ENCODE data around the gene HAND1. TPM values are rescaled to one million over a fixed set of nuclear protein-coding genes. Genes with fewer than 3 reads are reported as not detected.

Gene HAND1
- total RNA-seq, 1 donor from 2014 or later, result 0.47 TPM

DNA sequence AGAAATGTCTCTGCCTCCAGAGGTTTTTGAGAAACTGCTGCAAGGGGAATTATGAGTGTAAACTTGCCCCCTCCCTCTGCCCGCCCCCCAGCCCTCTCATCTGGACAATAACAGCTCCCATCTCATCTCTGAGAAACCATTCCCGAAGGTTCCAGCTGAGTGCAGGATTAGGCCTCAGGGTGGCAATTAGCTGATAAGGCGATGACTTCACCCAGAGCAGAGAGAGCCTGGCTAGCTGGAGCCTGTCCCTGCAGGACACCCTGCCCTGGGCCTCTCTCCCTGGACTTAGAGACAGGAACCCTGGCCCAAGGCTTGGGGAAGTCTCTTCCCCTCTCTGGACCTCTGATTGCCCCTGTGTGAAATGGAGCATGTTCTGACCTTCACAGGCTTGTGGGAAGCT is 45.7 kb upstream of the HAND1 start:
- TF ChIP-seq, protein P1, sequence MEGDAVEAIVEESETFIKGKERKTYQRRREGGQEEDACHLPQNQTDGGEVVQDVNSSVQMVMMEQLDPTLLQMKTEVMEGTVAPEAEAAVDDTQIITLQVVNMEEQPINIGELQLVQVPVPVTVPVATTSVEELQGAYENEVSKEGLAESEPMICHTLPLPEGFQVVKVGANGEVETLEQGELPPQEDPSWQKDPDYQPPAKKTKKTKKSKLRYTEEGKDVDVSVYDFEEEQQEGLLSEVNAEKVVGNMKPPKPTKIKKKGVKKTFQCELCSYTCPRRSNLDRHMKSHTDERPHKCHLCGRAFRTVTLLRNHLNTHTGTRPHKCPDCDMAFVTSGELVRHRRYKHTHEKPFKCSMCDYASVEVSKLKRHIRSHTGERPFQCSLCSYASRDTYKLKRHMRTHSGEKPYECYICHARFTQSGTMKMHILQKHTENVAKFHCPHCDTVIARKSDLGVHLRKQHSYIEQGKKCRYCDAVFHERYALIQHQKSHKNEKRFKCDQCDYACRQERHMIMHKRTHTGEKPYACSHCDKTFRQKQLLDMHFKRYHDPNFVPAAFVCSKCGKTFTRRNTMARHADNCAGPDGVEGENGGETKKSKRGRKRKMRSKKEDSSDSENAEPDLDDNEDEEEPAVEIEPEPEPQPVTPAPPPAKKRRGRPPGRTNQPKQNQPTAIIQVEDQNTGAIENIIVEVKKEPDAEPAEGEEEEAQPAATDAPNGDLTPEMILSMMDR (IDR thresholded peaks at IDR 0.05; ENCODE audit: partially characterized antibody, unreplicated experiment), result no peak
- H3K27ac Mint-ChIP-seq (ENCODE audit: unreplicated experiment), result peak overlapping the region; percentile 33
- peaks cover 5% of the 10 kb centered on the region for H3K27me3 Mint-ChIP-seq (ENCODE audit: unreplicated experiment)
- peaks cover 16% of the 10 kb centered on the region for H3K4me1 Mint-ChIP-seq (ENCODE audit: low read depth, unreplicated experiment)
- peak overlapping the region; percentile 50 for H3K4me3 Mint-ChIP-seq (ENCODE audit: unreplicated experiment)
- H3K9me3 Mint-ChIP-seq (ENCODE audit: unreplicated experiment), result peaks cover 1% of the 10 kb centered on the region
- H3K36me3 Mint-ChIP-seq (ENCODE audit: unreplicated experiment), result peaks cover 8% of the 10 kb centered on the region
- peak; percentile 33 for DNase-seq

- Mint-ChIP-seq H3K9me3 (ENCODE audit: unreplicated experiment) (peaks cover 1% of the 10 kb centered on the region), H3K27ac (ENCODE audit: unreplicated experiment) (no peak overlapping the region), H3K4me1 (ENCODE audit: low read depth, unreplicated experiment) (peaks cover 16% of the 10 kb centered on the region), H3K4me3 (ENCODE audit: unreplicated experiment) (peak overlapping the region; percentile 50), H3K27me3 (ENCODE audit: unreplicated experiment) (peaks cover 5% of the 10 kb centered on the region), H3K36me3 (ENCODE audit: unreplicated experiment) (peaks cover 8% of the 10 kb centered on the region)
- TF ChIP-seq, protein P1 (IDR thresholded peaks at IDR 0.05; ENCODE audit: partially characterized antibody, unreplicated experiment), result no peak
- no peak for DNase-seq
Measured at GRCh38 chr5:154523104-154523503, 45.1 kb upstream of the HAND1 start.

- H3K4me1 Mint-ChIP-seq (ENCODE audit: low read depth, unreplicated experiment), result peaks cover 16% of the 10 kb centered on the region
- H3K27ac Mint-ChIP-seq (ENCODE audit: unreplicated experiment), result no peak overlapping the region
- H3K9me3 Mint-ChIP-seq (ENCODE audit: unreplicated experiment), result peaks cover 1% of the 10 kb centered on the region
- H3K36me3 Mint-ChIP-seq (ENCODE audit: unreplicated experiment), result peaks cover 8% of the 10 kb centered on the region
- H3K27me3 Mint-ChIP-seq (ENCODE audit: unreplicated experiment), result peaks cover 5% of the 10 kb centered on the region
- DNase-seq, result no peak
- H3K4me3 Mint-ChIP-seq (ENCODE audit: unreplicated experiment), result no peak overlapping the region
- TF ChIP-seq, protein P1 (IDR thresholded peaks at IDR 0.05; ENCODE audit: partially characterized antibody, unreplicated experiment), result no peak
Measured at GRCh38 chr5:154522284-154522683, 44.3 kb upstream of the HAND1 start.

DNA sequence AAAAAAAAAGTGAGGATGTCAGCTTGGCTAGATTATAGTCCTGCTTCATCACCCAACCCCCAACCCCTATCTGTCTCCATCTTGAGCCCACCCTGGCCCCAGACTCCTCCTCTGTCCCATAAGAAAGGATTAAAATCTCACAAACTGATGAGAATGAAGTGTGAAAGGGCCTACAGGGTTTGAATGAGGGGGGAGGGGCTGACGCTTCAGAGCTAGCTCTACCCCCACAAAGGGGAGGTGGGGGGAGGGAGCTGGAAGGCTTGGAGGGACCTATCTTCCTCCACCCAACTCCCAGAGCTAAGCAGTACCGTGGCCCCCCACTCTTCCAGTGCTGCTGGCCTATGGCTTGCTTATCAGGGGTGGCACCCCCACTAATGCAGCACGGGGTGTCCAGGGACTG is 43.7 kb upstream of the HAND1 start:
- DNase-seq, result no peak
- H3K36me3 Mint-ChIP-seq (ENCODE audit: unreplicated experiment), result peaks cover 8% of the 10 kb centered on the region
- peaks cover 5% of the 10 kb centered on the region for H3K27me3 Mint-ChIP-seq (ENCODE audit: unreplicated experiment)
- no peak overlapping the region for H3K27ac Mint-ChIP-seq (ENCODE audit: unreplicated experiment)
- H3K4me1 Mint-ChIP-seq (ENCODE audit: low read depth, unreplicated experiment), result peaks cover 18% of the 10 kb centered on the region
- H3K9me3 Mint-ChIP-seq (ENCODE audit: unreplicated experiment), result peaks cover 1% of the 10 kb centered on the region
- TF ChIP-seq, protein P1 (IDR thresholded peaks at IDR 0.05; ENCODE audit: partially characterized antibody, unreplicated experiment), result no peak
- H3K4me3 Mint-ChIP-seq (ENCODE audit: unreplicated experiment), result no peak overlapping the region

DNA sequence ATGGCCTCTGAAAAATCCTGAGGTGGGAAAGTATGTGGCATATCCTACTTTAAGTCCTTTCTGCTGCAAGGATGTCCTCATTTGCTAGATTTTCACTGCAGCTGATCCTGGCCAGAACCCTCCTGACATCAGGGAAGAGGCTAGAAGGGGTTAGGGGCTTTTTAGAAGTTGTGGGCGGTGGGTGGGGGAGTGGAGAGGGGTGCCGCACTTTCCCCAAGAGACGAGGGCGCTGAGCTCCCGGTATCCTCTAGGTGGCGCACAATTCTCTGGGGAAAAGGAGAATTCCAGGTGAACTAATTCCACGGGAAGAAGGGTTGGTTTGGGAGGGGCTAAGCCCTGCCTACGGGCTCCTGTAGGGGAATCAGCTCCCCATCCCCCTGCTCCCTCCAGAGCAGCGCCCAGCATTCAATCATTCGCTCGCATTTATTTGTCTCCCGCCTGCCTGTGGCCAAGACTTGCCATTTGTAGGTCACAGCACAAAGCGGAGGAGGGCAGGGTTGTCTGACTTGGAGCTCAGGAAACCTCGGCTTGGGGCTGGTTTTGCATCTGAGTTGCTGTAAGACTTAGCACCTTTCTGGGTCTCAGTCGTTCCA is 42.9 kb upstream of the HAND1 start:
- no peak for DNase-seq
- H3K27ac Mint-ChIP-seq (ENCODE audit: unreplicated experiment), result no peak overlapping the region
- no peak overlapping the region for H3K4me3 Mint-ChIP-seq (ENCODE audit: unreplicated experiment)
- peaks cover 19% of the 10 kb centered on the region for H3K4me1 Mint-ChIP-seq (ENCODE audit: low read depth, unreplicated experiment)
- H3K27me3 Mint-ChIP-seq (ENCODE audit: unreplicated experiment), result peaks cover 5% of the 10 kb centered on the region
- TF ChIP-seq, protein P1 (IDR thresholded peaks at IDR 0.05; ENCODE audit: partially characterized antibody, unreplicated experiment), result peak; percentile 61
- H3K9me3 Mint-ChIP-seq (ENCODE audit: unreplicated experiment), result peaks cover 1% of the 10 kb centered on the region
- H3K36me3 Mint-ChIP-seq (ENCODE audit: unreplicated experiment), result peaks cover 8% of the 10 kb centered on the region
